Stimulated activated CD8-positive, alpha-beta memory T cell treated with anti-CD3 and anti-CD28 coated beads, Interleukin-12 subunit alpha, Interleukin-12 subunit beta, amount 100 ng/mL, for 4 hours (primary cell): Measurements from ENCODE around the gene HRAS.
A peak's percentile ranks its signal among the peaks of the same experiment; 100 is the strongest.
"Not testable (repeated sequence)": the region's sequence is repeated elsewhere in the genome, so short reads cannot be mapped to it uniquely, and the experiment has no call there.

Experiments used
- DNase-seq: peaks from one replicate; pipeline ENCODE4 v3.0.0-alpha.2; 2020; ENCODE audit warnings: low read depth

HRAS gene

GRCh38 chr11:535519-536454 lies at the start of gene HRAS:
Gene HRAS (minus strand): TSS chr11:535576.
- DNase-seq: peak; percentile 92

- DNase-seq: no peak
Measured at GRCh38 chr11:584287-584686, 48.9 kb upstream of the HRAS start.

GRCh38 chr11:581752-582151 lies 46.4 kb upstream of the HRAS start:
- DNase-seq: no peak

GRCh38 chr11:581342-581741 lies 46.0 kb upstream of the HRAS start:
- DNase-seq: no peak

GRCh38 chr11:579830-580601 lies 44.6 kb upstream of the HRAS start:
- no peak for DNase-seq

- no peak for DNase-seq
Measured at GRCh38 chr11:578276-579035, 43.1 kb upstream of the HRAS start.

- no peak for DNase-seq
Measured at GRCh38 chr11:577611-577894, 42.2 kb upstream of the HRAS start.

- no peak for DNase-seq
Measured at GRCh38 chr11:576811-577610, 41.6 kb upstream of the HRAS start.

GRCh38 chr11:575996-576768 lies 40.8 kb upstream of the HRAS start, which contains the start of gene PHRF1:
Gene PHRF1 (plus strand): TSS chr11:576470. CDS start chr11:581513, 5,043 bp downstream.
- DNase-seq: peak; percentile 93

- no peak for DNase-seq
Measured at GRCh38 chr11:575313-575995, 40.1 kb upstream of the HRAS start.

- DNase-seq: no peak
Measured at GRCh38 chr11:574632-575312, 39.4 kb upstream of the HRAS start.

GRCh38 chr11:574031-574570 lies 38.7 kb upstream of the HRAS start:
- not testable (repeated sequence) for DNase-seq

- no peak for DNase-seq
Measured at GRCh38 chr11:573146-573759, 37.9 kb upstream of the HRAS start.

GRCh38 chr11:571802-572185 lies 36.4 kb upstream of the HRAS start:
- DNase-seq: no peak

- DNase-seq: no peak
Measured at GRCh38 chr11:569158-569885, 33.9 kb upstream of the HRAS start.

- DNase-seq: peak; percentile 87
Measured at GRCh38 chr11:568306-569157, 33.2 kb upstream of the HRAS start.

- no peak for DNase-seq
Measured at GRCh38 chr11:567629-568292, 32.4 kb upstream of the HRAS start.
